ENCODE data around the gene AKAP17A.
"Not testable (repeated sequence)": the region's sequence is repeated elsewhere in the genome, so short reads cannot be mapped to it uniquely, and the experiment has no call there.

AKAP17A gene

GRCh38 chrX:1609311-1609710 lies 17.9 kb downstream of the AKAP17A start:
- DNase-seq = no peak

DNA sequence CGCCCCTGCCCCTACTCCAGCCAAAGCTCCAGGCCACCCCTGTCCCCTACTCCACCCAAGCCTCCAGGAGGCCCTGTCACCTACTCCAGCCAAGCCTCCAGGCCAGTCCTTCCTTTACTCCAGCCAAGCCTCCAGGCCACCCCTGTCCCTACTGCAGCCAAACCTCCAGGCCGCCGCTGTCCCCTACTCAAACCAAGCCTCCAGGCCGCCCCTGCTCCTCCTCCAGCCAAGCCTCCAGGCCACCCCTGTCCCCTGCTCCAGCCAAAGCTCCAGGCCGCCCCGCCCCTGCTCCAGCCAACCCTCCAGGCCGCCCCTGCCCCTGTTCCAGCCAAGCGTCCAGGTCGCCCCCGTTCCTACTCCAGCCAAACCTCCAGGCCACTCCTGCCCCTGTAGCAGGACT lies 18.4 kb downstream of the AKAP17A start:
- DNase-seq = no peak

- no peak for DNase-seq
These were observed 18.8 kb downstream of the AKAP17A start for GRCh38 chrX:1610166-1610565.

GRCh38 chrX:1610736-1611135 lies 19.3 kb downstream of the AKAP17A start:
- DNase-seq = no peak

DNA sequence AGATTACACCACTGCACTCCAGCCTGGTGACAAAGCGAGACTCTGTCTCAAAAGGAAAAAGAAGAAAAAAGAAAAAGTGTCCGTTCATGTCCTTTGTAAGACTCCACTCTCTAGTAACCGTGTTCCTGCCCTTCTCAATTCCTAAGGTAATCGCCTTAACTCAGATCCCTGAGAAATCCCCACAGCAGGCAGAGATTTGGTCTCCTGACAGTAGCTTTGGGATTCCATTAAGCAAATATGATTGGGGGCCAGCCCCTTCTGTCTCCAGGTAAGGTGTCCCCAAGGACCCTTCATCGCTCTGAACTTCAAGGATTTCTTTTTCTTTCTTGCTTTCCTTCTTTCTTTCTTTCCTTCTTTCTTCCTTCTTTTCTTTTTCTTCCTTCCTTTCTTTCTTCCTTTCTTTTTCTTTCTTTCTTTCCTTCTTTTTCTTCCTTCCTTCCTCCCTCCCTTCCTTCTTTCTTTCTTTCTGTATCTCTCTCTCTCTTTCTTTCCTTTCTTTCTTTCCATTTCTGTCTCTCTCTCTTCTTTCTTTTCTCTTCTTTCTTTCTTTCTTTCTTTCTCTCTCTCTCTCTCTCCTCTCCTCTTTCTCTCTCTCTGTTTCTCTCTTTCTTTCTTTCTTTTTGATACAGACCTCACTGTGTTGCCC lies 21.4 kb downstream of the AKAP17A start:
- no peak for DNase-seq

DNA sequence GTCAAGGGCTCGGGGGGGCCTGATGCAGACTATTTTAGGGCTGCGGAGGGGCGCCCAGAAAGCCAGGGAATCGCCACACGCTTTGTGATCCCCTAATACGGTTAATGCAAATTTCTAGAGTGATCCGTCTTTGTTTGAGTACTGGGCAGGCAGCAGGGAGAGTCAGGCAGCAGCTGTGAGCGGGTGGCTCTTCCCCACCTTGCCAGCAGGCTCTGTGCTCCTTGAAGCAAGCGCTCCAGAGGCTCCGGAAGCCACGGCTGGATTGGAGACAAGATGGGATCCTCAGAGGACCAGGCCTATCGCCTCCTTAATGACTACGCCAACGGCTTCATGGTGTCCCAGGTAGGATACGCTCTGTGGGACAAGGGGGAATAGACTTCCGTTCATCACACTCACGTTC lies 23.5 kb downstream of the AKAP17A start, which contains the start of gene ASMT:
Gene ASMT, plus strand, starts transcription at position 133 of the 400 bp plus-strand sequence. Its CDS starts 141 bp downstream, at position 274.
- DNase-seq = no peak

DNA sequence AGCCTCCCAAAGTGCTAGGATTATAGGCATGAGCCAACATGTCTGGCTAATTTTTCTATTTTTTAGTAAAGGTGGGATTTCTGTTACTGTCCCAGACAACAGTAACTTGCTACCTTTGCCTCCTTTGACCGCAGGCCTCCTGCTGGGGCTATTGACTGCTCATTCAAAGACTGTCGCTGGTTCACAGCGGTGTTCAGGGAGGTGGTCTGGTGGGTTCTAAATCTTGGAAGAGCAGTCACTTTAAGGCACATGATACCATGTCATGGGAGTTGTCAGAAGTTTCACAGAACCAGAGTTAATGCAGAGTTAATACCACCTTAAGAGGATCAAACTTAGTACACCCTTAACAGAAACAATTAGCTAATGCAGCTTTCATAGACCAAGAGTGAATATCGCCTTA lies 27.3 kb downstream of the AKAP17A start:
- DNase-seq = no peak

DNA sequence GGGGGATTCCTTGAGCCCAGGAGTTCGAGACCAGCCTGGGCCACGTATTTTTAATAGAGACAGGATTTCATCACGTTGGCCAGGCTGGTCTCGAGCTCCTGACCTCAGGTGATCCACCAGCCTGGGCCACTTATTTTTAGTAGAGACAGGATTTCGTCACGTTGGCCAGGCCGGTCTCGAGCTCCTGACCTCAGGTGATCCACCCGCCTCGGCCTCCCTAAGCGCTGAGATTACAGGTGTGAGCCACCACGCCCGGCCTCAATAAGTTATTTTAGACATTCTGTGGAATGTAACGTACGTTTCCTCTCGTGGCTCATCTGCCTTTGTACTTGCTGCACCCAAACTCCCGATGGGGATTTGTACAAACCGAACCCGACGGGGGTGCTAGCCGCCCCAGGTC lies 32.3 kb downstream of the AKAP17A start:
- DNase-seq = no peak

GRCh38 chrX:1624158-1624860 lies 32.9 kb downstream of the AKAP17A start:
- not testable (repeated sequence) for DNase-seq

- DNase-seq = not testable (repeated sequence)
These were observed 33.4 kb downstream of the AKAP17A start for GRCh38 chrX:1624861-1625215.

DNA sequence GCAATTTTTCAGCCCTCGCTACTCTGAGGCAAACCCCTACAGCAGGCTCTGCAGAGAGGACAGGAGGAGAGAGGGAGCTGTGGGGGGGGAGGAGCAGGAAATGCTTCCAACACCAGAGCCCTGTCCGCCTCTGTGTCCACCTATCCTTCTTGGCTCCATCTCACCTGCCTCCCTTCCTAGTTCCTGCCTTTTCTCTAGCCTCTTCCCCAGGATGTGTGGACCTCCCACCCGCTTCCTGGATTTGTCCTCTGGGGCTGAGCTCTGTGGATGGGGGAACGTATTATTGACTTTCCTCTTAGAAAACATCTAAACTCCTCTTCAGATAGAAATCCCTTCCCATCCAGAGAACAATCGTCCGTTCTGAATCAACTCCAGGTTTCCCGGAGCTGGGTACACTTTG lies 37.8 kb downstream of the AKAP17A start:
- DNase-seq = no peak

DNA sequence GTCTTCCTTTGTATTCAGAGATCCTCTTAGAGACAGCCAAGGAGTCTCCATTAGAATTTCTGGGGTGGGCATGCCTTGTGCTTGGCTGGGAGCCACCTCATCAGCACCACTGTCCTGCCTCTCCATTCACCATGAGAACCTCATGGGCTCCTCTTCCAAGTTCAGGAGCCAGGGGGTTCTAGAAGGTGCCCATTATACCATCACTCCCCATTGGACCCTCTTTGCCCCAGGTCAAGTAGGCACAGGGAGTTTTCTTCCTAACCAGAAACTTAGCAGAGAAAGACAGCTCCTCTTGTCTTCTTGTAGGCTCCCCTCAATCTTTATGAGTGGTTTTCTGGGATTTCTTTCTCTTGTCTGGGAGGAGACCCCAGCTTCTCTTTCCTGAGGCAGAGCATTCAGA lies 54.6 kb downstream of the AKAP17A start:
- DNase-seq = no peak

DNA sequence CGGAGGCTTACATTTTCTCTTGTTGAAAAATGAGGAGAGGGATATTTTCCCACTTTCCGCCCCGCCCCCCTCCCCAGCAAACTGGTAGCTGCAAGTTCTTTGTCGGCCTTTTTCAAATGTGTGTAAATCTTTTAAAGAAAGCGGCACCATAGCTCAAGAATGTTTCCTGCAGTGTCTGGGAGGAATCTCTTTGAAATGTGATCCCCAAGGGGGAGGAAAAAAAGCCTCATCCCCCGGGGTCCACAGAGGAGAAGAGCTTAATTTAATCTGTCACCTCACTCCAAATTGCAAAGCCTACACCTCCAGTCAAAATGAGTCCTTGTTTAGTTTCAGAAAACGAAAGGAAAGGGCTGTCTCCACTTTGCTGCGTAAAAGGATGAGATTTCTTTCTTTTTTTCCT lies 58.2 kb downstream of the AKAP17A start:
- DNase-seq = no peak

All from right forelimb (tissue), 1 donor.